Glutamatergic neuron (in vitro differentiated cells): Measurements from ENCODE around the gene CLSTN2. TPM values are rescaled to one million over a fixed set of nuclear protein-coding genes. Genes with fewer than 3 reads are reported as not detected.

Experiments used
- DNase-seq: peaks from one replicate; pipeline ENCODE4 v3.0.0; 2022
- H3K27ac Mint-ChIP-seq: one replicate; pipeline ENCODE4 v1.8.0; 2020; ENCODE audit warnings: mild to moderate bottlenecking, mixed read lengths, inconsistent platforms; ENCODE audit not compliant: unreplicated experiment
- H3K27me3 Mint-ChIP-seq: one replicate; pipeline ENCODE4 v1.8.0; 2020; ENCODE audit warnings: mild to moderate bottlenecking, moderate library complexity, mixed read lengths, inconsistent platforms; ENCODE audit not compliant: unreplicated experiment
- H3K36me3 Mint-ChIP-seq: one replicate; pipeline ENCODE4 v1.8.0; 2020; ENCODE audit warnings: mild to moderate bottlenecking, mixed read lengths, inconsistent platforms; ENCODE audit not compliant: unreplicated experiment
- H3K4me1 Mint-ChIP-seq: one replicate; pipeline ENCODE4 v1.8.0; 2020; ENCODE audit warnings: mild to moderate bottlenecking, low read depth, mixed read lengths, inconsistent platforms; ENCODE audit not compliant: unreplicated experiment
- H3K4me3 Mint-ChIP-seq: one replicate; pipeline ENCODE4 v1.8.0; 2020; ENCODE audit warnings: mild to moderate bottlenecking, mixed read lengths, inconsistent platforms; ENCODE audit not compliant: unreplicated experiment
- H3K9me3 Mint-ChIP-seq: one replicate; pipeline ENCODE4 v1.8.0; 2020; ENCODE audit warnings: mild to moderate bottlenecking, moderate library complexity, mixed read lengths, inconsistent platforms; ENCODE audit not compliant: unreplicated experiment
- total RNA-seq: library from RNA; stranded (reverse); fragmentation: NEBNext Ultra II Directional; extraction: Animal tissue kit (Norgen Biotek cat#: 25700); gene quantifications from one replicate; pipeline ENCODE4 v1.2.1, GENCODE V29; 2021; ENCODE audit not compliant: unreplicated experiment
- TF ChIP-seq, protein P1 (sequence below): fragments of 200-600 bp; sonication (generic); IDR thresholded peaks from one replicate; pipeline ENCODE4 v1.5.0; 2021; ENCODE audit not compliant: partially characterized antibody, unreplicated experiment

CLSTN2 gene
- total RNA-seq, 1 donor from 2014 or later, result 3.1 TPM

DNA sequence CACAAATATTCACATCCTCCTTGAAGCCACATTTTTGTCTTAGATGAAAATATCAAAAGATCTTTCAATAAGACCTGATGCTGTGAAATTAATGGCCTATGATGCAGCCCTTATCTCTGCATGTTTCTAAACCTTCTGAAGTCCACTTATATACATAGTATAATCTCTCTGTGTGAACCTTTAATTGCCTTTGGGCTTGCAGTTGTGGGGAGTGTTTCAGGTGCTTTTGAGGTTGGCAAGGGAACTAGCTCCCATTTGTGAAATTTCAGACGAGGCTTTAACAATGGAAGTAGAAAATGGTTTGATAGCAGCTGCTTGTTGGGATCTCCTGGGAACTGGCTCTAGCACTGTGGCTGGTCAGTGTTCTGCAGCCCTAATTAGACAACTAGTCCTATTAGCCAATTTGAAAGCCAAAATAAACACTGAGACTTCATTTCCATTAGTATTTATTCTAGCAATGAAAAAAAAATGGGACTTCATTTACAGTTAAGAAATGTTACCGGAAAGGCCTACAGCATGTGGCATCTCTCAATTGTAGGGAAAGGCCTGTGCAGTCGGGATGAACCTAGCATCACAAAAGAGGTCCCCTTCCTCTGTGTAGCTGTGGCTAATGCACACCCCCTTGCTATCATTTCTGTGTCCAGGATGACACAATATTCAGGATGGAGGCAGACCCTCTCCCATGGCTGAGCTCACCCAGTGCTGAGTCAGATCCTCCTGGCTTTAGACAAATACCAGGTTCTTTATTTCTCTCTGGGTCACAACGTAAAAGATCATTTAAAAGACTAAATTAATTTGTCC is 602.1 kb downstream of the CLSTN2 start:
- no peaks in the 10 kb centered on the region for H3K27me3 Mint-ChIP-seq
- H3K27ac Mint-ChIP-seq, result no peak overlapping the region
- no peaks in the 10 kb centered on the region for H3K36me3 Mint-ChIP-seq
- no peak overlapping the region for H3K4me3 Mint-ChIP-seq
- peaks cover 7% of the 10 kb centered on the region for H3K4me1 Mint-ChIP-seq
- H3K9me3 Mint-ChIP-seq, result no peaks in the 10 kb centered on the region
- TF ChIP-seq, protein P1, sequence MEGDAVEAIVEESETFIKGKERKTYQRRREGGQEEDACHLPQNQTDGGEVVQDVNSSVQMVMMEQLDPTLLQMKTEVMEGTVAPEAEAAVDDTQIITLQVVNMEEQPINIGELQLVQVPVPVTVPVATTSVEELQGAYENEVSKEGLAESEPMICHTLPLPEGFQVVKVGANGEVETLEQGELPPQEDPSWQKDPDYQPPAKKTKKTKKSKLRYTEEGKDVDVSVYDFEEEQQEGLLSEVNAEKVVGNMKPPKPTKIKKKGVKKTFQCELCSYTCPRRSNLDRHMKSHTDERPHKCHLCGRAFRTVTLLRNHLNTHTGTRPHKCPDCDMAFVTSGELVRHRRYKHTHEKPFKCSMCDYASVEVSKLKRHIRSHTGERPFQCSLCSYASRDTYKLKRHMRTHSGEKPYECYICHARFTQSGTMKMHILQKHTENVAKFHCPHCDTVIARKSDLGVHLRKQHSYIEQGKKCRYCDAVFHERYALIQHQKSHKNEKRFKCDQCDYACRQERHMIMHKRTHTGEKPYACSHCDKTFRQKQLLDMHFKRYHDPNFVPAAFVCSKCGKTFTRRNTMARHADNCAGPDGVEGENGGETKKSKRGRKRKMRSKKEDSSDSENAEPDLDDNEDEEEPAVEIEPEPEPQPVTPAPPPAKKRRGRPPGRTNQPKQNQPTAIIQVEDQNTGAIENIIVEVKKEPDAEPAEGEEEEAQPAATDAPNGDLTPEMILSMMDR, result no peak
- DNase-seq, result no peak

DNA sequence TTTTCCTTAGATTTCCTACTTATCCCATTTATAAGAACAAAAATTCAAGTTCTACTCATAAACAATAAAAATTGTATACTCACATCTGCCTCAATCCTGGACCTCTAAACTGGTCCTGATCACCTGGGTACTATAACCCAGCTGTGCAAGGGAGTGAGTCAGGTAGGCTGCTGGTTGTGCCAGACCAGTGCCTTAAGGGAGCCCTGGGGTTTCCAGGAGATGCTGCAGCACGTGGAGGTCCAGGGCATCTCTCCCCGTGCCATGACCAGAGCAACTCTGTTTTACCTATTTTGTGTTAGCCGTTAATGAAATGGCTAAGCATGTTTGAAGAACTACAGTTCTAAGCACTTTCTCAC is 602.7 kb downstream of the CLSTN2 start:
- H3K36me3 Mint-ChIP-seq, result no peaks in the 10 kb centered on the region
- H3K27ac Mint-ChIP-seq, result no peak overlapping the region
- H3K27me3 Mint-ChIP-seq, result no peaks in the 10 kb centered on the region
- peaks cover 7% of the 10 kb centered on the region for H3K4me1 Mint-ChIP-seq
- TF ChIP-seq, protein P1, result no peak
- H3K4me3 Mint-ChIP-seq, result no peak overlapping the region
- DNase-seq, result no peak
- H3K9me3 Mint-ChIP-seq, result no peaks in the 10 kb centered on the region

DNA sequence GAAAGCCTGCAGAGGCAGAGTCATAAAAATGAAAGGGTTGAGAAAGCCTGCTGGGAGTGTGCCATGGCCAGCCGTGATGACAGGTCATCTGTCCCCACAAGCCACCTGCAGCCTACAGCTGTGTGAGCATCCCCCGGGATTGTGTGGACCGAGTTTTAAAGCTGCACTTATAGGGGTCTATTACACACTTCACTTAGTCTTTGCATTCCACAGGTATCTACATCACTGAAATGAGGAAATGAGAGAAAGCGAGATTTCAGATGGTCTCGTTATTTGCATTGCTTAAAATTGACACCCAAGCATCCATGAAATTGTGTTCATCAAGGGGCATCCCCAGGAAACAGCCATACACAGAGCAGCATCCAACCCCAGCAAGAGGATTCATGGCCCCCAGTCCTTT is 605.3 kb downstream of the CLSTN2 start:
- H3K27me3 Mint-ChIP-seq, result no peaks in the 10 kb centered on the region
- no peak overlapping the region for H3K27ac Mint-ChIP-seq
- H3K9me3 Mint-ChIP-seq, result no peaks in the 10 kb centered on the region
- H3K4me1 Mint-ChIP-seq, result peaks cover 7% of the 10 kb centered on the region
- H3K36me3 Mint-ChIP-seq, result no peaks in the 10 kb centered on the region
- H3K4me3 Mint-ChIP-seq, result no peak overlapping the region
- TF ChIP-seq, protein P1, result no peak
- no peak for DNase-seq

DNA sequence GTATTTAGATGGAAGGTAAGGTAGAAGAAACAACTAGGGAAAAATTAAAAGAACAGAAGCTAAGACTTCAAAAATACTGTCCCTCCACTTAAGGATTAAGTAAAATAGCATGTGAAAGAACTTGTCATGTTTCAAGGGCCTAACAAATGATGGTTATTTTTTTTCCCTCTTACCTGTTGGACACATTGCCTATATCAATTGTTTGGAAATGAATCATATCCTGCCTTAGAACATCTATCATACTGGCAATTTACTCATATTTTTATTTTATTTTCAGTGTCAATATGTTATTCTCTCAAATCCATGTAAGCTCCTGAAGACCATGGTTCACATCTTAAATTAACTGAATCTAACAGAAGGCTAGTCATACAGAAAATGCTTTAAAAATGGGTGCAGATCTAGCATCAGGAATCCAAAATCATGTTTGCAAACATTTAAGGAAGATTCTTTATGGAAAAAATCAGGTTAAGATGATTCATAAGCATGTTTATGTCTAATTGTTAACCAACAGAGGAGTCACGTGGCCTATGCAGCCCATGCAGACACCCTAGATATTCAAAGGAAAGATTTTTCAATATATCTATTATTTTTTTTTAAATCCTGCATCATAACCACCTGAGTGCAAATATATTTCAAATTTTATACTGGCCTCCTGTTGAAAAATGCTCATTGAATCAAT is 607.1 kb downstream of the CLSTN2 start:
- no peaks in the 10 kb centered on the region for H3K36me3 Mint-ChIP-seq

More for the DNA sequence above, 607.1 kb downstream of the CLSTN2 start:
- TF ChIP-seq, protein P1, result no peak
- no peaks in the 10 kb centered on the region for H3K27me3 Mint-ChIP-seq
- peaks cover 4% of the 10 kb centered on the region for H3K4me1 Mint-ChIP-seq
- no peak overlapping the region for H3K4me3 Mint-ChIP-seq
- H3K27ac Mint-ChIP-seq, result no peak overlapping the region
- H3K9me3 Mint-ChIP-seq, result no peaks in the 10 kb centered on the region
- DNase-seq, result no peak
